Esophagus muscularis mucosa (tissue), 4 donors: ENCODE measurements around the gene DENND4C.

Experiments used
- EP300 ChIP-seq: sonication (generic); formaldehyde crosslinking; IDR thresholded peaks from one replicate; pipeline ENCODE4 v1.6.1; 2017; ENCODE audit warnings: antibody characterized with exemption
- POLR2A ChIP-seq: fragments of 450-650 bp; IDR thresholded peaks from one replicate; pipeline ENCODE4 v1.6.1; 2017; ENCODE audit warnings: antibody characterized with exemption, moderate library complexity, mild to moderate bottlenecking, low read depth
- POLR2AphosphoS5 ChIP-seq, 2 donors: sonication (generic); formaldehyde crosslinking; IDR thresholded peaks; one replicate each; pipeline ENCODE4 v1.6.1; 2017; ENCODE audit warnings: antibody characterized with exemption in 2 of 2
- TF ChIP-seq, protein P1 (sequence below), 3 experiments: fragments of 200-600 bp in 2 of 3; fragments of 450-650 bp in 1 of 3; sonication (generic) in 2 of 3; IDR thresholded peaks; one replicate each; pipeline ENCODE4 v1.5.1; 2017 to 2019; ENCODE audit warnings: antibody characterized with exemption in 3 of 3, mild to moderate bottlenecking in 2 of 3, moderate library complexity in 1 of 3

DNA sequence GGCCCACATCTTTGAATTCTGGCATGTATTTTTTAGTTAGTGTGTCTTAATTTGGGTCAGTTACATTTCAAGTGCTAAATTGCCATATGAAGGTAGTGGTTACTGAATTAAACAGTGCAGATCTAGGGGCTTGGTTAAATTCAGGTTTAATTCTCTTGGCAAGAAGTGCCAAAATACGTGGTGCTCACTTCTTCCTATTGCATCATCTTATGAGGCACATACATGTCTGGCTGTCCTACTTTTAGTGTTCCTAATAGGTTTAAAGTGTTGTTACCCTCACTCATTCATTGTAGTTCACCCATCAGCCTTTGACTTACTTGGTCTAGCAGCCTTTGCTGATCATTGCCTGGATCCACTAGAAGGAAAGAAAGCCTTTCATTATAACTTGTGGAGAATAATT lies 90.0 kb downstream of the DENND4C start:
- TF ChIP-seq POLR2A = no peak
- TF ChIP-seq, protein P1, sequence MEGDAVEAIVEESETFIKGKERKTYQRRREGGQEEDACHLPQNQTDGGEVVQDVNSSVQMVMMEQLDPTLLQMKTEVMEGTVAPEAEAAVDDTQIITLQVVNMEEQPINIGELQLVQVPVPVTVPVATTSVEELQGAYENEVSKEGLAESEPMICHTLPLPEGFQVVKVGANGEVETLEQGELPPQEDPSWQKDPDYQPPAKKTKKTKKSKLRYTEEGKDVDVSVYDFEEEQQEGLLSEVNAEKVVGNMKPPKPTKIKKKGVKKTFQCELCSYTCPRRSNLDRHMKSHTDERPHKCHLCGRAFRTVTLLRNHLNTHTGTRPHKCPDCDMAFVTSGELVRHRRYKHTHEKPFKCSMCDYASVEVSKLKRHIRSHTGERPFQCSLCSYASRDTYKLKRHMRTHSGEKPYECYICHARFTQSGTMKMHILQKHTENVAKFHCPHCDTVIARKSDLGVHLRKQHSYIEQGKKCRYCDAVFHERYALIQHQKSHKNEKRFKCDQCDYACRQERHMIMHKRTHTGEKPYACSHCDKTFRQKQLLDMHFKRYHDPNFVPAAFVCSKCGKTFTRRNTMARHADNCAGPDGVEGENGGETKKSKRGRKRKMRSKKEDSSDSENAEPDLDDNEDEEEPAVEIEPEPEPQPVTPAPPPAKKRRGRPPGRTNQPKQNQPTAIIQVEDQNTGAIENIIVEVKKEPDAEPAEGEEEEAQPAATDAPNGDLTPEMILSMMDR (IDR thresholded peaks at IDR 0.05) = no peak
- TF ChIP-seq EP300 = no peak
- TF ChIP-seq POLR2AphosphoS5 (IDR thresholded peaks at IDR 0.05) = no peak
